Keratinocyte (primary cell): ENCODE measurements around the gene RABL3. TPM values are rescaled to one million over a fixed set of nuclear protein-coding genes. Genes with fewer than 3 reads are reported as not detected.

Source experiments
- DNase-seq: peaks from one replicate; pipeline ENCODE4 v3.0.0-alpha.2; 2011; ENCODE audit warnings: low read depth, missing footprints, low spot score
- FAIRE-seq: peaks from 2 replicates; lab custom pipeline; 2011; peaks lifted over from hg19 to GRCh38; lab: Jason Lieb, UNC
- H2AFZ ChIP-seq: 2 replicates; pipeline ENCODE4 v1.6.0; 2012; ENCODE audit warnings: low read length, control low read depth, inconsistent platforms; ENCODE audit not compliant: control insufficient read depth
- H3K27ac ChIP-seq: 2 replicates; pipeline ENCODE4 v1.5.1; 2011; ENCODE audit warnings: low read length; ENCODE audit not compliant: control insufficient read depth, insufficient read depth
- H3K27me3 ChIP-seq: 3 replicates; pipeline ENCODE4 v1.6.0; 2011; ENCODE audit warnings: low read length; ENCODE audit not compliant: control insufficient read depth, insufficient read depth; ENCODE audit errors: extremely low read depth
- H3K36me3 ChIP-seq, 2 experiments: 2 replicates in 1 of 2; 3 replicates in 1 of 2; pipeline ENCODE4 v1.5.1; 2011; ENCODE audit warnings: low read length in 2 of 2, mild to moderate bottlenecking in 1 of 2; ENCODE audit not compliant: control insufficient read depth in 2 of 2, insufficient read depth in 2 of 2; ENCODE audit errors: extremely low read depth in 1 of 2
- H3K4me1 ChIP-seq: 3 replicates; pipeline ENCODE4 v1.5.1; 2011; ENCODE audit warnings: low read length; ENCODE audit not compliant: control insufficient read depth, insufficient read depth; ENCODE audit errors: extremely low read depth
- H3K4me2 ChIP-seq: 3 replicates; pipeline ENCODE4 v1.6.0; 2011; ENCODE audit warnings: low read depth, low read length; ENCODE audit not compliant: control insufficient read depth, insufficient read depth; ENCODE audit errors: extremely low read depth
- H3K4me3 ChIP-seq, 3 experiments: fragments of 200-600 bp in 1 of 3; sonication (generic) in 1 of 3; 2 replicates in 2 of 3; 3 replicates in 1 of 3; pipeline ENCODE4 v1.5.1; 2011 to 2016; ENCODE audit warnings: low read length in 3 of 3, mild to moderate bottlenecking in 3 of 3, control low read depth in 2 of 3, inconsistent platforms in 1 of 3, low read depth in 1 of 3, mixed read lengths in 1 of 3, mixed run types in 1 of 3, moderate library complexity in 1 of 3; ENCODE audit not compliant: control insufficient read depth in 2 of 3, insufficient read depth in 2 of 3; ENCODE audit errors: extremely low read depth in 1 of 3
- H3K79me2 ChIP-seq: 2 replicates; pipeline ENCODE4 v1.6.0; 2012; ENCODE audit warnings: low read length; ENCODE audit not compliant: control insufficient read depth, insufficient read depth
- H3K9ac ChIP-seq: 3 replicates; pipeline ENCODE4 v1.6.0; 2011; ENCODE audit warnings: low read length; ENCODE audit not compliant: control insufficient read depth, insufficient read depth; ENCODE audit errors: extremely low read depth
- H3K9me1 ChIP-seq: 3 replicates; pipeline ENCODE4 v1.6.0; 2011; ENCODE audit warnings: low read length; ENCODE audit not compliant: control insufficient read depth, insufficient read depth; ENCODE audit errors: extremely low read depth
- H3K9me3 ChIP-seq: 2 replicates; pipeline ENCODE4 v1.5.1; 2012; ENCODE audit warnings: low read depth, low read length; ENCODE audit not compliant: control insufficient read depth
- H4K20me1 ChIP-seq: 3 replicates; pipeline ENCODE4 v1.6.0; 2011; ENCODE audit warnings: low read length; ENCODE audit not compliant: control insufficient read depth, insufficient read depth; ENCODE audit errors: extremely low read depth
- CTCF ChIP-seq, 3 experiments: IDR thresholded peaks in 1 of 3; conservative IDR thresholded peaks in 1 of 3; optimal IDR thresholded peaks in 1 of 3; 2 replicates in 2 of 3; 3 replicates in 1 of 3; pipeline versions ENCODE3 to v1.5.1; 2011; ENCODE audit warnings: low read length in 3 of 3, mild to moderate bottlenecking in 3 of 3, moderate library complexity in 2 of 3, control low read depth in 1 of 3, inconsistent platforms in 1 of 3; ENCODE audit not compliant: insufficient read depth in 2 of 3; ENCODE audit errors: extremely low read depth in 1 of 3
- EZH2 ChIP-seq: IDR thresholded peaks from one replicate; pipeline ENCODE4 v1.6.1; 2012; ENCODE audit warnings: inconsistent platforms, mild to moderate bottlenecking, low read length, moderate library complexity
- dilution Hi-C: fragments of 300-500 bp; cut with MboI; formaldehyde crosslinking; loops from one replicate; pipeline ENCODE4 v1.7.0; 2020; ENCODE audit warnings: low sequenced_read_pairs; ENCODE audit not compliant: extremely low pct_ligation_motif_present
- polyA minus RNA-seq, 3 experiments: library from RNA; depleted of rRNA, polyadenylated mRNA; stranded (reverse); fragments of >200 nt; gene quantifications; 1 replicate in 1 of 3; 2 replicates in 1 of 3; 3 replicates in 1 of 3; pipeline ENCODE4 v1.2.3, GENCODE V29; 2011
- polyA plus RNA-seq, 5 experiments: library from polyadenylated mRNA; depleted of rRNA in 3 of 5; stranded (reverse) in 3 of 5; stranded (forward) in 1 of 5; unstranded in 1 of 5; fragments of >200 nt; gene quantifications; 1 replicate in 1 of 5; 2 replicates in 3 of 5; 3 replicates in 1 of 5; pipeline versions ENCODE4 v1.2.1 to v1.2.3, GENCODE V29; 2011 to 2012; ENCODE audit warnings: missing spikeins in 2 of 5, low read depth in 1 of 5, low replicate concordance in 1 of 5

RABL3 gene
- polyA plus RNA-seq (7.6 to 13.4 TPM (median 8.2 TPM) in 3 replicates), polyA minus RNA-seq (2.9 to 15.6 TPM (median 10.7 TPM) in 3 replicates)
- 11.6 TPM for polyA plus RNA-seq (2011; ENCODE audit: low read depth)
- 6.6 and 13.2 TPM in 2 replicates for polyA plus RNA-seq (2011; cell fraction: cytosol; rRNA removed)
- 6.6 and 8.3 TPM in 2 replicates for polyA plus RNA-seq (2011; cell fraction: nucleus; rRNA removed)
- polyA plus RNA-seq (2012; ENCODE audit: low replicate concordance) = 16.7 and 19.5 TPM in 2 replicates
- 5.8 TPM for polyA minus RNA-seq (2011; cell fraction: cytosol; rRNA and poly(A)+ RNA removed)
- 3.4 and 8.5 TPM in 2 replicates for polyA minus RNA-seq (2011; cell fraction: nucleus; rRNA and poly(A)+ RNA removed)

- H3K79me2 ChIP-seq = peaks cover 50% of the 10 kb centered on the region
- peak within 1 kb of the TSS; percentile 99 for H2AFZ ChIP-seq
- DNase-seq = peak; percentile 93
- TF ChIP-seq EZH2 = no peak
- no peak for TF ChIP-seq CTCF (optimal IDR thresholded peaks at IDR 0.05 in 1 of 3, IDR thresholded peaks at IDR 0.05 in 1 of 3, conservative IDR thresholded peaks at IDR 0.05 in 1 of 3; ENCODE audit: extremely low read depth in 1 of 3, insufficient read depth in 2 of 3, low read length in 3 of 3)
- H3K4me2 ChIP-seq = peak within 1 kb of the TSS; percentile 96
- H3K4me1 ChIP-seq = peaks cover 9% of the 10 kb centered on the region
- H4K20me1 ChIP-seq = no peaks in the 10 kb centered on the region
- H3K9me1 ChIP-seq = no peaks in the 10 kb centered on the region
- dilution Hi-C loops = no loop called here
- H3K36me3 ChIP-seq = peaks cover 0 to 2% of the 10 kb centered on the region in 2 experiments
- H3K9ac ChIP-seq = peak within 1 kb of the TSS; percentile 98
- peak; percentile 95 for FAIRE-seq
- H3K27me3 ChIP-seq = no peaks in the 10 kb centered on the region
- H3K9me3 ChIP-seq = peaks cover 2% of the 10 kb centered on the region
- H3K4me3 ChIP-seq = peak within 1 kb of the TSS; percentile 82 to 93 (median 92)
- H3K27ac ChIP-seq = peak within 1 kb of the TSS; percentile 99
These were observed at the start of gene RABL3, which contains the start of gene GTF2E1 for GRCh38 chr3:120742198-120742848. RABL3 (minus strand) TSS chr3:120742516; CDS start chr3:120742507, 9 bp downstream. GTF2E1 (plus strand) TSS chr3:120742744; CDS start chr3:120750553, 7,809 bp downstream.

- H3K9me3 ChIP-seq = no peaks in the 10 kb centered on the region
- no peak overlapping the region for H3K4me3 ChIP-seq
- peak; percentile 86 for FAIRE-seq
- H4K20me1 ChIP-seq = no peaks in the 10 kb centered on the region
- TF ChIP-seq EZH2 (no peak), CTCF (optimal IDR thresholded peaks at IDR 0.05 in 1 of 3, IDR thresholded peaks at IDR 0.05 in 1 of 3, conservative IDR thresholded peaks at IDR 0.05 in 1 of 3; ENCODE audit: extremely low read depth in 1 of 3, insufficient read depth in 2 of 3, low read length in 3 of 3) (no peak)
- peaks cover 6% of the 10 kb centered on the region for H3K4me1 ChIP-seq
- no peak for DNase-seq
- no peak overlapping the region for H3K27ac ChIP-seq
- H3K79me2 ChIP-seq = no peaks in the 10 kb centered on the region
- dilution Hi-C loops = no loop called here
- H3K36me3 ChIP-seq = no peaks in the 10 kb centered on the region
- H3K27me3 ChIP-seq = no peaks in the 10 kb centered on the region
- H3K9me1 ChIP-seq = no peaks in the 10 kb centered on the region
- no peak overlapping the region for H3K9ac ChIP-seq
- no peak overlapping the region for H2AFZ ChIP-seq
- peak overlapping the region; percentile 6 for H3K4me2 ChIP-seq
These were observed 49.6 kb upstream of the RABL3 start for GRCh38 chr3:120791913-120792312.
